HCT116 (cell line): ENCODE data around the gene YEATS4. TPM values are rescaled to one million over a fixed set of nuclear protein-coding genes. Genes with fewer than 3 reads are reported as not detected.
A peak's percentile ranks its signal among the peaks of the same experiment; 100 is the strongest.

Experiments
- ATAC-seq: fragments of 200-7000 bp; cut with Tn5 transposase; 2 replicates; pipeline ENCODE4 v1.9.1; 2020; ENCODE audit warnings: mild to moderate bottlenecking, moderate library complexity
- BruUV-seq: library from RNA; stranded (reverse); fragments of 400-500 nt; replicated peaks from 2 replicates; lab custom pipeline; 2021; lab: Mats Ljungman, UMichigan
- CTCF ChIA-PET: fragments of 300-600 bp; sonication (Branson Sonifier 250); formaldehyde crosslinking; loops from one replicate; lab custom pipeline; 2021; ENCODE audit warnings: antibody characterized with exemption; lab: Charles Lee
- POLR2A ChIA-PET: fragments of 300-600, 350-600 bp; sonication (Branson Sonifier 250); formaldehyde crosslinking; loops from one replicate; lab custom pipeline; 2021; ENCODE audit warnings: antibody characterized with exemption; lab: Charles Lee
- RAD21 ChIA-PET, 2 experiments: fragments of 300-600 bp; sonication (Branson Sonifier 250); formaldehyde crosslinking; loops; one replicate each; lab custom pipeline; 2023; ENCODE audit warnings: low total read pairs in 2 of 2; ENCODE audit not compliant: uncharacterized antibody in 2 of 2, unreplicated experiment in 2 of 2, low non-redundant PET in 1 of 2; lab: Charles Lee
- DNase-seq: peaks from one replicate; pipeline ENCODE4 v3.0.0-alpha.2; 2010; ENCODE audit warnings: low read depth, low spot score
- H2AFZ ChIP-seq: fragments of 200-600 bp; shearing (Covaris generic), sonication (generic); 2 replicates; pipeline ENCODE4 v1.6.1; 2017; ENCODE audit warnings: low read depth, mixed run types, mixed read lengths, antibody characterized with exemption, low read length; ENCODE audit not compliant: poor library complexity, severe bottlenecking
- H3K27ac ChIP-seq: 2 replicates; pipeline ENCODE4 v1.5.1; 2012; ENCODE audit warnings: low read depth, low read length
- H3K27me3 ChIP-seq: fragments of 200-600 bp; sonication (generic); 2 replicates; pipeline ENCODE4 v1.6.1; 2016; ENCODE audit warnings: mixed run types, low read length, mixed read lengths; ENCODE audit not compliant: insufficient read depth
- H3K36me3 ChIP-seq, 2 experiments: fragments of 200-500 bp in 1 of 2; fragments of 200-600 bp in 1 of 2; sonication (Bioruptor generic) in 1 of 2; sonication (generic) in 1 of 2; 2 replicates each; pipeline versions ENCODE4 v1.5.1 to v1.6.1; 2014 to 2016; ENCODE audit warnings: low read length in 2 of 2, inconsistent platforms in 1 of 2, mixed read lengths in 1 of 2, mixed run types in 1 of 2; ENCODE audit not compliant: insufficient read depth in 2 of 2, control insufficient read depth in 1 of 2
- H3K4me1 ChIP-seq, 2 experiments: fragments of 200-600 bp in 1 of 2; sonication (generic) in 1 of 2; 2 replicates each; pipeline versions ENCODE4 v1.5.1 to v1.6.1; 2012 to 2017; ENCODE audit warnings: low read length in 2 of 2, inconsistent platforms in 1 of 2, mild to moderate bottlenecking in 1 of 2, mixed read lengths in 1 of 2, mixed run types in 1 of 2, moderate library complexity in 1 of 2; ENCODE audit not compliant: insufficient read depth in 2 of 2, control insufficient read depth in 1 of 2
- H3K4me2 ChIP-seq: fragments of 200-600 bp; sonication (generic); 2 replicates; pipeline ENCODE4 v1.6.1; 2017; ENCODE audit warnings: mixed run types, low read length, mixed read lengths
- H3K4me3 ChIP-seq, 2 experiments: fragments of 200-600 bp in 1 of 2; sonication (generic) in 1 of 2; replicated peaks in 1 of 2; 2 replicates each; pipeline ENCODE4 v1.5.1; 2011 to 2016; ENCODE audit warnings: low read length in 2 of 2, control low read depth in 1 of 2, low read depth in 1 of 2, mild to moderate bottlenecking in 1 of 2, mixed read lengths in 1 of 2, mixed run types in 1 of 2
- H3K79me2 ChIP-seq: fragments of 200-600 bp; sonication (generic); 2 replicates; pipeline ENCODE4 v1.6.1; 2017; ENCODE audit warnings: mild to moderate bottlenecking, mixed run types, low read length, moderate library complexity, mixed read lengths; ENCODE audit not compliant: insufficient read depth
- H3K9ac ChIP-seq: fragments of 200-600 bp; sonication (generic); 2 replicates; pipeline ENCODE4 v1.6.1; 2016; ENCODE audit warnings: low read length, mixed read lengths
- H3K9me2 ChIP-seq: fragments of 200-600 bp; sonication (generic), shearing (Covaris generic); 2 replicates; pipeline ENCODE4 v1.6.1; 2017; ENCODE audit warnings: mixed run types, mild to moderate bottlenecking, moderate library complexity; ENCODE audit not compliant: insufficient read depth
- H3K9me3 ChIP-seq, 2 experiments: fragments of 200-500 bp in 1 of 2; fragments of 200-600 bp in 1 of 2; sonication (Bioruptor generic) in 1 of 2; sonication (generic) in 1 of 2; 2 replicates each; pipeline ENCODE4 v1.6.1; 2014 to 2017; ENCODE audit warnings: low read length in 2 of 2, mixed read lengths in 2 of 2, inconsistent platforms in 1 of 2, low read depth in 1 of 2, mild to moderate bottlenecking in 1 of 2, mixed run types in 1 of 2, moderate library complexity in 1 of 2; ENCODE audit not compliant: control insufficient read depth in 1 of 2, insufficient read depth in 1 of 2
- H4K20me1 ChIP-seq: fragments of 200-600 bp; sonication (generic), shearing (Covaris generic); 2 replicates; pipeline ENCODE4 v1.6.1; 2017; ENCODE audit warnings: mixed run types, mild to moderate bottlenecking, moderate library complexity; ENCODE audit not compliant: insufficient read depth
- CEBPB ChIP-seq: IDR thresholded peaks from 2 replicates; pipeline ENCODE4 v1.6.1; 2012; ENCODE audit warnings: low read depth
- CTCF ChIP-seq, 3 experiments: fragments of 200-600 bp in 1 of 3; sonication (generic) in 1 of 3; IDR thresholded peaks in 2 of 3; conservative IDR thresholded peaks in 1 of 3; 2 replicates each; pipeline ENCODE4 v1.5.1; 2012 to 2017; ENCODE audit warnings: low read depth in 2 of 3, low read length in 2 of 3, antibody characterized with exemption in 1 of 3, borderline replicate concordance in 1 of 3, control low read depth in 1 of 3, mild to moderate bottlenecking in 1 of 3, mixed read lengths in 1 of 3, mixed run types in 1 of 3, moderate library complexity in 1 of 3; ENCODE audit not compliant: insufficient read depth in 1 of 3
- EGR1 ChIP-seq: IDR thresholded peaks from 2 replicates; pipeline ENCODE4 v1.6.1; 2012; ENCODE audit warnings: low read depth
- FOSL1 ChIP-seq: IDR thresholded peaks from 2 replicates; pipeline ENCODE4 v1.6.1; 2012; ENCODE audit warnings: low read depth
- JUND ChIP-seq: IDR thresholded peaks from 2 replicates; pipeline ENCODE4 v1.6.1; 2012
- POLR2A ChIP-seq: IDR thresholded peaks from 2 replicates; pipeline ENCODE4 v1.7.0; 2011; ENCODE audit warnings: borderline replicate concordance; ENCODE audit not compliant: insufficient read depth, insufficient read length; ENCODE audit errors: extremely low read depth
- RAD21 ChIP-seq: IDR thresholded peaks from 2 replicates; pipeline ENCODE4 v1.6.1; 2012; ENCODE audit warnings: low read depth, mild to moderate bottlenecking
- SIN3A ChIP-seq: IDR thresholded peaks from 2 replicates; pipeline ENCODE4 v1.6.1; 2012; ENCODE audit warnings: low read depth
- ZFX ChIP-seq: fragments of 450-650 bp; IDR thresholded peaks from 2 replicates; pipeline ENCODE4 v1.6.1; 2017
- ZNF274 ChIP-seq: fragments of 200-500 bp; sonication (Bioruptor generic); IDR thresholded peaks from 2 replicates; pipeline ENCODE4 v1.6.1; 2014; ENCODE audit warnings: mild to moderate bottlenecking, low read depth, low read length, inconsistent platforms
- intact Hi-C: fragments of 100-400 bp; cut with micrococcal nuclease; formaldehyde crosslinking; loops from 2 replicates; pipeline ENCODE4 v1.10.0; 2022
- total RNA-seq: library from RNA; stranded (reverse); gene quantifications from one replicate; pipeline ENCODE4 v1.2.1, GENCODE V29; 2021; ENCODE audit not compliant: unreplicated experiment

YEATS4 gene
- total RNA-seq, 1 experiment from 2014 or later, result 32.0 TPM

GRCh38 chr12:69388371-69388770, 28.8 kb downstream of the YEATS4 start:
- Histone ChIP-seq H2AFZ (no peak overlapping the region), H3K9ac (no peak overlapping the region), H3K9me3 (no peaks in the 10 kb centered on the region), H3K27me3 (no peaks in the 10 kb centered on the region), H3K79me2 (peaks cover 5% of the 10 kb centered on the region), H4K20me1 (no peaks in the 10 kb centered on the region), H3K9me2 (no peaks in the 10 kb centered on the region), H3K27ac (no peak overlapping the region), H3K4me3 (no peak overlapping the region), H3K36me3 (peaks cover 2 to 7% of the 10 kb centered on the region in 2 experiments; a peak in 2 of 4 replicates), H3K4me2 (no peak overlapping the region), H3K4me1 (no peaks in the 10 kb centered on the region)
- TF ChIP-seq RAD21, result peak; percentile 62
- no peak for TF ChIP-seq CEBPB
- TF ChIP-seq CTCF (IDR thresholded peaks at IDR 0.05 in 2 of 3, conservative IDR thresholded peaks at IDR 0.05 in 1 of 3; ENCODE audit: borderline replicate concordance in 1 of 3, insufficient read depth in 1 of 3, low read depth in 2 of 3, low read length in 2 of 3), result peak; percentile 46 to 63 (median 48); a peak in 5 of 6 replicates
- peak; percentile 34 for DNase-seq
- ChIA-PET POLR2A (no interaction called here), RAD21 (interaction anchor here in 1 of 2 experiments (1.2 kb wide), 1 partner anchor 182 kb away, joined by 4 read pairs; no protein-coding TSS in a partner anchor), CTCF (interaction anchor here (6.6 kb wide), 1 partner anchor 182 kb away, joined by 35 read pairs; no protein-coding TSS in a partner anchor)
- no TSS peak for BruUV-seq
- peak; percentile 72 for ATAC-seq
- intact Hi-C loops, result loop anchor here (1.0 kb wide), 1 partner anchor 183 kb away; no protein-coding TSS in a partner anchor

- no peak for TF ChIP-seq SIN3A
- TF ChIP-seq FOSL1, result no peak
- no peak for TF ChIP-seq POLR2A
- TF ChIP-seq CTCF (IDR thresholded peaks at IDR 0.05 in 2 of 3, conservative IDR thresholded peaks at IDR 0.05 in 1 of 3; ENCODE audit: borderline replicate concordance in 1 of 3, insufficient read depth in 1 of 3, low read depth in 2 of 3, low read length in 2 of 3), result no peak
- no peak for TF ChIP-seq ZFX
- TF ChIP-seq JUND, result no peak
- TF ChIP-seq EGR1, result no peak
- no peak for TF ChIP-seq ZNF274
- TF ChIP-seq, all 23 proteins: peak for 0
- Histone ChIP-seq H3K27ac (no peak overlapping the region), H3K79me2 (peaks cover 2% of the 10 kb centered on the region), H3K9me2 (no peaks in the 10 kb centered on the region), H4K20me1 (no peaks in the 10 kb centered on the region), H3K4me1 (no peaks in the 10 kb centered on the region), H3K27me3 (no peaks in the 10 kb centered on the region), H3K9ac (no peak overlapping the region), H3K4me2 (no peak overlapping the region), H3K36me3 (peaks cover 0 to 7% of the 10 kb centered on the region in 2 experiments; a peak in 2 of 4 replicates), H2AFZ (no peak overlapping the region), H3K9me3 (no peaks in the 10 kb centered on the region), H3K4me3 (no peak overlapping the region)
- ATAC-seq (no peak), DNase-seq (no peak)
- RAD21 ChIA-PET, result interaction anchor here in 1 of 2 experiments (0.6 kb wide), 1 partner anchor 191 kb away, joined by 3 read pairs; no protein-coding TSS in a partner anchor
- intact Hi-C loops, result no loop called here
- POLR2A ChIA-PET, result no interaction called here
- CTCF ChIA-PET, result interaction anchor here (1.8 to 6.6 kb wide), 2 partner anchors 12 to 180 kb away, joined by 3 to 35 read pairs; no protein-coding TSS in a partner anchor
- no TSS peak for BruUV-seq
Observed at GRCh38 chr12:69389831-69390230, 30.3 kb downstream of the YEATS4 start.
